IMR-90 (cell line): Measurements from ENCODE around the gene PYDC1.

Experiments
- SMC3 ChIP-seq: fragments of 150-350 bp; IDR thresholded peaks from 2 replicates; pipeline ENCODE4 v1.6.1; 2016; ENCODE audit warnings: low read depth, mild to moderate bottlenecking, antibody characterized with exemption, low read length, moderate library complexity
- TF ChIP-seq, protein P1 (sequence below): conservative IDR thresholded peaks from 2 replicates; pipeline ENCODE4 v1.5.1; 2012; ENCODE audit warnings: mild to moderate bottlenecking, low read depth, low read length, improper control_type of control experiment

DNA sequence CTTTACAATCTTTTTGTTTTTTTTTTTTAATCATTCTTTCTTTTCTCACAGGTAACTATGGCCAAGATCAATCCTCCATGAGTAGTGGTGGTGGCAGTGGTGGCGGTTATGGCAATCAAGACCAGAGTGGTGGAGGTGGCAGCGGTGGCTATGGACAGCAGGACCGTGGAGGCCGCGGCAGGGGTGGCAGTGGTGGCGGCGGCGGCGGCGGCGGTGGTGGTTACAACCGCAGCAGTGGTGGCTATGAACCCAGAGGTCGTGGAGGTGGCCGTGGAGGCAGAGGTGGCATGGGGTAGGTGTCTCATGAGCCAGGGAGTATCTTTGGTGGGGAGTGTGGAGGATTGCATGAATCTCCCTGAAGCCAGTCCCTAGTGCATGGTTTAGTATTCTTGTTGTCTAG is 32.0 kb downstream of the PYDC1 start:
- TF ChIP-seq, protein P1, sequence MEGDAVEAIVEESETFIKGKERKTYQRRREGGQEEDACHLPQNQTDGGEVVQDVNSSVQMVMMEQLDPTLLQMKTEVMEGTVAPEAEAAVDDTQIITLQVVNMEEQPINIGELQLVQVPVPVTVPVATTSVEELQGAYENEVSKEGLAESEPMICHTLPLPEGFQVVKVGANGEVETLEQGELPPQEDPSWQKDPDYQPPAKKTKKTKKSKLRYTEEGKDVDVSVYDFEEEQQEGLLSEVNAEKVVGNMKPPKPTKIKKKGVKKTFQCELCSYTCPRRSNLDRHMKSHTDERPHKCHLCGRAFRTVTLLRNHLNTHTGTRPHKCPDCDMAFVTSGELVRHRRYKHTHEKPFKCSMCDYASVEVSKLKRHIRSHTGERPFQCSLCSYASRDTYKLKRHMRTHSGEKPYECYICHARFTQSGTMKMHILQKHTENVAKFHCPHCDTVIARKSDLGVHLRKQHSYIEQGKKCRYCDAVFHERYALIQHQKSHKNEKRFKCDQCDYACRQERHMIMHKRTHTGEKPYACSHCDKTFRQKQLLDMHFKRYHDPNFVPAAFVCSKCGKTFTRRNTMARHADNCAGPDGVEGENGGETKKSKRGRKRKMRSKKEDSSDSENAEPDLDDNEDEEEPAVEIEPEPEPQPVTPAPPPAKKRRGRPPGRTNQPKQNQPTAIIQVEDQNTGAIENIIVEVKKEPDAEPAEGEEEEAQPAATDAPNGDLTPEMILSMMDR, result no peak
- no peak for TF ChIP-seq SMC3
